Activated CD4-positive, alpha-beta T cell treated with anti-CD3 and anti-CD28 coated beads, Interleukin-2, amount 50 U/mL, for 4 hours (primary cell): Measurements from ENCODE around the gene DIRAS1.

Experiments used
- DNase-seq, 2 experiments: peaks; one replicate each; pipeline ENCODE4 v3.0.0-alpha.2; 2020

The DIRAS1 gene

GRCh38 chr19:2720777-2721569 is at the start of gene DIRAS1:
Gene DIRAS1, minus strand, starts transcription at chr19:2721372. Its CDS starts 3,566 bp downstream, at chr19:2717806.
- no peak for DNase-seq

- no peak for DNase-seq
Measured at GRCh38 chr19:2770055-2771013, 49.2 kb upstream of the DIRAS1 start.

GRCh38 chr19:2769218-2769617 is 48.0 kb upstream of the DIRAS1 start:
- DNase-seq = no peak

GRCh38 chr19:2768365-2769132 is 47.4 kb upstream of the DIRAS1 start:
- DNase-seq = no peak

- DNase-seq = no peak
Measured at GRCh38 chr19:2767688-2768087, 46.5 kb upstream of the DIRAS1 start.

- DNase-seq = no peak
Measured at GRCh38 chr19:2766594-2767372, 45.6 kb upstream of the DIRAS1 start.

- DNase-seq = no peak
Measured at GRCh38 chr19:2765376-2765775, 44.2 kb upstream of the DIRAS1 start.

- DNase-seq = no peak
Measured at GRCh38 chr19:2764945-2765344, 43.8 kb upstream of the DIRAS1 start.

- no peak for DNase-seq
Measured at GRCh38 chr19:2763687-2764086, 42.5 kb upstream of the DIRAS1 start.

GRCh38 chr19:2762783-2763496 is 41.8 kb upstream of the DIRAS1 start:
- no peak for DNase-seq

- DNase-seq = no peak
Measured at GRCh38 chr19:2761876-2762782, 41.0 kb upstream of the DIRAS1 start.

GRCh38 chr19:2761309-2761677 is 40.1 kb upstream of the DIRAS1 start:
- no peak for DNase-seq

- no peak for DNase-seq
Measured at GRCh38 chr19:2759965-2760364, 38.8 kb upstream of the DIRAS1 start.

- no peak for DNase-seq
Measured at GRCh38 chr19:2759362-2759761, 38.2 kb upstream of the DIRAS1 start.

- no peak for DNase-seq
Measured at GRCh38 chr19:2758601-2759313, 37.6 kb upstream of the DIRAS1 start.

GRCh38 chr19:2756921-2757881 is 36.0 kb upstream of the DIRAS1 start:
- DNase-seq = no peak

GRCh38 chr19:2756477-2756876 is 35.3 kb upstream of the DIRAS1 start:
- no peak for DNase-seq

GRCh38 chr19:2755811-2756210 is 34.6 kb upstream of the DIRAS1 start:
- DNase-seq = no peak

GRCh38 chr19:2755448-2755705 is 34.2 kb upstream of the DIRAS1 start:
- no peak for DNase-seq
